ENCODE measurements around the gene CBL. TPM values are rescaled to one million over a fixed set of nuclear protein-coding genes. Genes with fewer than 3 reads are reported as not detected.

CBL gene
- total and polyA plus RNA-seq, 12 donors: 2.7 to 15.6 (median 8.2) TPM

- Histone ChIP-seq H3K4me1 (peaks cover 2 to 21% (median 12%) of the 10 kb centered on the region in 9 donors), H3K27ac (peak overlapping the region in 2 of 10 donors; percentile 13 to 46), H3K27me3 (no peaks in the 10 kb centered on the region)
These were observed 141.9 kb downstream of the CBL start for GRCh38 chr11:119347940-119348605.

GRCh38 chr11:119350302-119350701, 144.2 kb downstream of the CBL start:
- H3K4me3 ChIP-seq: no peak overlapping the region
- no peaks in the 10 kb centered on the region for H3K9me3 ChIP-seq
- no peaks in the 10 kb centered on the region for H3K27me3 ChIP-seq
- WGBS, 2 donors: 84 to 88% methylated on average over 6 of the region's 6 CpGs
- intact Hi-C loops (cut with DNase I): loop anchor here in 4 of 10 donors (10.0 kb wide), 1 partner anchor 124 kb away; no protein-coding TSS in a partner anchor
- TF ChIP-seq CTCF (IDR thresholded peaks at IDR 0.05): no peak
- H3K36me3 ChIP-seq: peaks cover 0 to 3% (median 0%) of the 10 kb centered on the region in 9 donors
- peaks cover 3 to 35% (median 24%) of the 10 kb centered on the region in 9 donors for H3K4me1 ChIP-seq
- DNase-seq (no peak), ATAC-seq (no peak)
- H3K27ac ChIP-seq: no peak overlapping the region

More at GRCh38 chr11:119347940-119348605, 141.9 kb downstream of the CBL start:
- no peak for DNase-seq
- ATAC-seq: no peak
- no peak for TF ChIP-seq CTCF (IDR thresholded peaks at IDR 0.05)
- WGBS, 2 donors: 74 to 75% methylated on average over 16 of the region's 16 CpGs
- H3K4me3 ChIP-seq: no peak overlapping the region
- no peaks in the 10 kb centered on the region for H3K9me3 ChIP-seq
- no peaks in the 10 kb centered on the region for H3K36me3 ChIP-seq
- intact Hi-C loops (cut with DNase I): loop anchor here in 1 of 10 donors (10.0 kb wide), 1 partner anchor 127 kb away; no protein-coding TSS in a partner anchor

- no peak for TF ChIP-seq CTCF (IDR thresholded peaks at IDR 0.05)
- intact Hi-C loops (cut with DNase I): loop anchor here in 4 of 10 donors (10.0 kb wide), 1 partner anchor 124 kb away; no protein-coding TSS in a partner anchor
- H3K27ac ChIP-seq: no peak overlapping the region
- no peak for ATAC-seq
- 51 to 100% methylated on average over 1 to 2 of the region's 2 CpGs for WGBS, 2 donors
- peaks cover 0 to 7% (median 0%) of the 10 kb centered on the region in 7 donors for H3K27me3 ChIP-seq
- no peaks in the 10 kb centered on the region for H3K9me3 ChIP-seq
- H3K4me3 ChIP-seq: no peak overlapping the region
- DNase-seq: no peak
- H3K4me1 ChIP-seq: peaks cover 7 to 44% (median 24%) of the 10 kb centered on the region in 9 donors
- peaks cover 0 to 8% (median 0%) of the 10 kb centered on the region in 9 donors for H3K36me3 ChIP-seq
These were observed 145.1 kb downstream of the CBL start for GRCh38 chr11:119351232-119351631.

GRCh38 chr11:119352857-119353260, 146.7 kb downstream of the CBL start:
- WGBS, 2 donors: 7 to 23% methylated on average over 4 of the region's 4 CpGs
- Histone ChIP-seq H3K9me3 (no peaks in the 10 kb centered on the region), H3K4me1 (peaks cover 7 to 48% (median 21%) of the 10 kb centered on the region in 9 donors), H3K27ac (peak overlapping the region in 8 of 10 donors; percentile 25 to 70 (median 55)), H3K4me3 (no peak overlapping the region), H3K27me3 (peaks cover 0 to 7% (median 0%) of the 10 kb centered on the region in 7 donors), H3K36me3 (peaks cover 0 to 15% (median 0%) of the 10 kb centered on the region in 9 donors)
- ATAC-seq (peak; percentile 43 to 79 (median 62)), DNase-seq (peak in 1 of 2 donors; percentile 85)
- TF ChIP-seq CTCF (IDR thresholded peaks at IDR 0.05): no peak
- intact Hi-C loops (cut with DNase I): loop anchor here in 4 of 10 donors (10.0 kb wide), 1 partner anchor 122 kb away; no protein-coding TSS in a partner anchor
